Uterus (tissue), 4 donors: ENCODE results near the gene NDUFAF5. TPM values are rescaled to one million over a fixed set of nuclear protein-coding genes. Genes with fewer than 3 reads are reported as not detected.

Source experiments
- DNase-seq, 2 donors: peaks; one replicate each; pipeline ENCODE4 v3.0.0-alpha.2; 2019 to 2020
- H3K27ac ChIP-seq, 2 donors: fragments of 200-600 bp; sonication (generic); 1 replicate in 1 of 2; 2 replicates in 1 of 2; pipeline ENCODE4 v1.5.1; 2016 to 2018
- H3K27me3 ChIP-seq, 2 donors: fragments of 200-600 bp; sonication (generic); one replicate each; pipeline ENCODE4 v1.5.1; 2018 to 2019; ENCODE audit warnings: control low read depth in 1 of 2
- H3K36me3 ChIP-seq, 2 donors: fragments of 200-600 bp; sonication (generic); one replicate each; pipeline ENCODE4 v1.5.1; 2019; ENCODE audit warnings: control low read depth in 1 of 2
- H3K4me1 ChIP-seq, 2 donors: fragments of 200-600 bp; sonication (generic); one replicate each; pipeline ENCODE4 v1.5.1; 2018 to 2019; ENCODE audit warnings: control low read depth in 1 of 2
- H3K4me3 ChIP-seq, 2 donors: fragments of 200-600 bp; sonication (generic); 1 replicate in 1 of 2; 2 replicates in 1 of 2; pipeline ENCODE4 v1.5.1; 2018 to 2019; ENCODE audit warnings: mild to moderate bottlenecking in 1 of 2
- H3K9me3 ChIP-seq, 2 donors: fragments of 200-600 bp; sonication (generic); one replicate each; pipeline ENCODE4 v1.5.1; 2019; ENCODE audit warnings: control low read depth in 1 of 2
- CTCF ChIP-seq, 4 experiments: fragments of 200-600 bp in 2 of 4; fragments of 450-650 bp in 2 of 4; sonication (generic) in 2 of 4; IDR thresholded peaks; one replicate each; pipeline ENCODE4 v1.5.1; 2016 to 2019; ENCODE audit warnings: antibody characterized with exemption in 4 of 4, mild to moderate bottlenecking in 2 of 4, moderate library complexity in 1 of 4
- POLR2A ChIP-seq, 2 donors: fragments of 450-650 bp; IDR thresholded peaks; one replicate each; pipeline ENCODE4 v1.6.1; 2016; ENCODE audit warnings: antibody characterized with exemption in 2 of 2, mild to moderate bottlenecking in 1 of 2, moderate library complexity in 1 of 2
- intact Hi-C: fragments of 100-400 bp; cut with DNase I; formaldehyde crosslinking; loops from one replicate; pipeline ENCODE4 v1.15.1; 2023; ENCODE audit warnings: low total_unique reads
- total RNA-seq, 4 donors: library from RNA; depleted of rRNA in 3 of 4; stranded (reverse); fragments of >200 nt in 3 of 4; gene quantifications; one replicate each; pipeline versions ENCODE4 v1.1.0 to v1.2.4, GENCODE V29; 2014 to 2023
- donor health status: DM: yes; HTN: yes; CAD: no.

Gene NDUFAF5
- total RNA-seq, 4 donors from 2014 or later: 8.2 to 38.0 (median 24.3) TPM

- Histone ChIP-seq H3K4me1 (no peaks in the 10 kb centered on the region), H3K36me3 (no peaks in the 10 kb centered on the region), H3K27ac (no peak overlapping the region), H3K4me3 (no peak overlapping the region), H3K27me3 (no peaks in the 10 kb centered on the region), H3K9me3 (no peaks in the 10 kb centered on the region)
- intact Hi-C loops: no loop called here
- no peak for DNase-seq
- TF ChIP-seq CTCF (IDR thresholded peaks at IDR 0.05) (no peak), POLR2A (IDR thresholded peaks at IDR 0.05) (no peak)
Measured at GRCh38 chr20:13862245-13862644, 77.4 kb downstream of the NDUFAF5 start.

GRCh38 chr20:13863244-13863643 lies 78.4 kb downstream of the NDUFAF5 start:
- Histone ChIP-seq H3K27ac (no peak overlapping the region), H3K36me3 (no peaks in the 10 kb centered on the region), H3K9me3 (no peaks in the 10 kb centered on the region), H3K4me1 (peaks cover 0 to 4% of the 10 kb centered on the region in 2 donors), H3K4me3 (no peak overlapping the region), H3K27me3 (no peaks in the 10 kb centered on the region)
- DNase-seq: no peak
- TF ChIP-seq POLR2A (IDR thresholded peaks at IDR 0.05) (no peak), CTCF (IDR thresholded peaks at IDR 0.05) (no peak)
- intact Hi-C loops: no loop called here

GRCh38 chr20:13865156-13865555 lies 80.3 kb downstream of the NDUFAF5 start:
- intact Hi-C loops: no loop called here
- TF ChIP-seq CTCF (IDR thresholded peaks at IDR 0.05): no peak
- no peak for TF ChIP-seq POLR2A (IDR thresholded peaks at IDR 0.05)
- no peak for DNase-seq

GRCh38 chr20:13865791-13866351 lies 81.0 kb downstream of the NDUFAF5 start:
- intact Hi-C loops: no loop called here
- Histone ChIP-seq H3K27ac (peak overlapping the region; percentile 80 to 83), H3K4me3 (no peak overlapping the region), H3K27me3 (no peaks in the 10 kb centered on the region), H3K4me1 (peaks cover 0 to 4% of the 10 kb centered on the region in 2 donors), H3K36me3 (no peaks in the 10 kb centered on the region), H3K9me3 (no peaks in the 10 kb centered on the region)
- TF ChIP-seq CTCF (IDR thresholded peaks at IDR 0.05): no peak
- TF ChIP-seq POLR2A (IDR thresholded peaks at IDR 0.05): no peak
- DNase-seq: peak; percentile 32 to 48

More at GRCh38 chr20:13865156-13865555, 80.3 kb downstream of the NDUFAF5 start:
- no peaks in the 10 kb centered on the region for H3K9me3 ChIP-seq
- peaks cover 0 to 4% of the 10 kb centered on the region in 2 donors for H3K4me1 ChIP-seq
- no peaks in the 10 kb centered on the region for H3K36me3 ChIP-seq
- peak overlapping the region; percentile 80 to 83 for H3K27ac ChIP-seq
- no peak overlapping the region for H3K4me3 ChIP-seq
- no peaks in the 10 kb centered on the region for H3K27me3 ChIP-seq

- Histone ChIP-seq H3K36me3 (no peaks in the 10 kb centered on the region), H3K9me3 (no peaks in the 10 kb centered on the region), H3K27ac (peak overlapping the region; percentile 80 to 83), H3K27me3 (no peaks in the 10 kb centered on the region), H3K4me1 (peaks cover 0 to 4% of the 10 kb centered on the region in 2 donors), H3K4me3 (no peak overlapping the region)
- TF ChIP-seq POLR2A (IDR thresholded peaks at IDR 0.05) (no peak), CTCF (IDR thresholded peaks at IDR 0.05) (no peak)
- peak; percentile 56 to 66 for DNase-seq
- intact Hi-C loops: no loop called here
Measured at GRCh38 chr20:13868331-13868730, 83.5 kb downstream of the NDUFAF5 start.
